Daoy (cell line): ENCODE measurements around the gene TSR1. TPM values are rescaled to one million over a fixed set of nuclear protein-coding genes. Genes with fewer than 3 reads are reported as not detected.
A peak's percentile ranks its signal among the peaks of the same experiment; 100 is the strongest.

Experiments
- DNase-seq: peaks from one replicate; pipeline ENCODE4 v3.0.0-alpha.2; 2015; ENCODE audit warnings: low read depth
- total RNA-seq: library from RNA; depleted of rRNA; stranded (reverse); fragments of >200 nt; shearing (Covaris generic); gene quantifications from 2 replicates; pipeline ENCODE4 v1.2.3, GENCODE V29; 2014

Gene TSR1
- total RNA-seq, 1 experiment from 2014 or later = 127 TPM

- DNase-seq = no peak
Measured at GRCh38 chr17:2369039-2369438, 32.8 kb upstream of the TSR1 start.

GRCh38 chr17:2368359-2368758 is 32.1 kb upstream of the TSR1 start:
- DNase-seq = no peak

- no peak for DNase-seq
Measured at GRCh38 chr17:2366747-2367494, 30.7 kb upstream of the TSR1 start.

- no peak for DNase-seq
Measured at GRCh38 chr17:2365132-2365531, 28.9 kb upstream of the TSR1 start.

GRCh38 chr17:2364763-2365116 is 28.5 kb upstream of the TSR1 start:
- no peak for DNase-seq

GRCh38 chr17:2363851-2364762 is 27.9 kb upstream of the TSR1 start:
- DNase-seq = no peak

- DNase-seq = no peak
Measured at GRCh38 chr17:2363318-2363717, 27.1 kb upstream of the TSR1 start.

GRCh38 chr17:2362881-2363280 is 26.6 kb upstream of the TSR1 start:
- no peak for DNase-seq

GRCh38 chr17:2362416-2362815 is 26.2 kb upstream of the TSR1 start:
- no peak for DNase-seq

GRCh38 chr17:2362016-2362415 is 25.8 kb upstream of the TSR1 start:
- DNase-seq = no peak

- no peak for DNase-seq
Measured at GRCh38 chr17:2361010-2361760, 24.9 kb upstream of the TSR1 start.

- DNase-seq = no peak
Measured at GRCh38 chr17:2357931-2358434, 21.7 kb upstream of the TSR1 start.

GRCh38 chr17:2357237-2357636 is 21.0 kb upstream of the TSR1 start:
- DNase-seq = no peak

- DNase-seq = no peak
Measured at GRCh38 chr17:2354311-2354710, 18.1 kb upstream of the TSR1 start.

GRCh38 chr17:2351269-2351668 is 15.0 kb upstream of the TSR1 start:
- no peak for DNase-seq

- peak; percentile 39 for DNase-seq
Measured at GRCh38 chr17:2347805-2348685, 11.8 kb upstream of the TSR1 start.

GRCh38 chr17:2346475-2346874 is 10.2 kb upstream of the TSR1 start:
- DNase-seq = no peak

GRCh38 chr17:2344528-2344927 is 8.3 kb upstream of the TSR1 start:
- no peak for DNase-seq

- DNase-seq = no peak
Measured at GRCh38 chr17:2343421-2343820, 7.2 kb upstream of the TSR1 start.

GRCh38 chr17:2338315-2338657 is 2.0 kb upstream of the TSR1 start:
- peak; percentile 37 for DNase-seq
